ENCODE measurements around the gene UBL4A. TPM values are rescaled to one million over a fixed set of nuclear protein-coding genes. Genes with fewer than 3 reads are reported as not detected.

The UBL4A gene
- polyA plus RNA-seq, 1 donor (not counting 4 experiments of a cell fraction or from before 2014, with no cell fraction given): 15.2 TPM

DNA sequence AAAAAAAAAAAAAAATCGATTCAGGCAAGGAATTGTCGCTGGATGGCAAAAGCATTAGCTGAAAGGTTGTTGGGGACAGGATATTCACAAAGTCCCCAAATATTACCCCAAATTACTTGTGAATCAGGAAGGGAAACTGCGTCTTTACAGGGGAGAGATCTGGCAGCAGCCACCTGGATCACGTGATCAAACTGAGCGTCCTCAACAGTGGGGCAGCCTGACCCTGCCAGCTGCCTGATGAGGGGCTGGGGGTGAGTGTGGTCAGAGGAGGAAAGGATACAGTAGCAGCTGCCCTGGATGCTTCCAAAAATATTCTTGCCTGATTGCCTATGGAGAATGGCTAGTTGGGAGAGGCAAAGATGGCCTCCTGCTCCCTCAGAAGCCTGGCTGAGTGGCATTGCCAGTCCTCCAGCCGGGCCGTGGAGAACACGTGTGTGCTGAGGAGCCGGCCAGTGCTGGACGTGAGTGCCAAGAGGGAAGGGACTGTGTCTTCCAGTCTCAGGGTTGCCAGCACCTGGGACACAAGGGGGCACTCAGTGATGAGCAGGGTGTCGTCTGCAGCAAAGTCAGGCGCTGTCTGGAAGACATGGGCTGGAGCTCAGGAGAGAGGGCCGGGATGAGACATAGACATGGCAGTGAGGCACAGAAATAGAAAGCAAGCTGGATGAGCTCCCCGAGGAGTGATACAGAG, 4.4 kb downstream of the UBL4A start:
- dilution Hi-C loops (cut with MboI; ENCODE audit: extremely low pct_ligation_motif_present, low sequenced_read_pairs): no loop called here
- TF ChIP-seq, protein P1, sequence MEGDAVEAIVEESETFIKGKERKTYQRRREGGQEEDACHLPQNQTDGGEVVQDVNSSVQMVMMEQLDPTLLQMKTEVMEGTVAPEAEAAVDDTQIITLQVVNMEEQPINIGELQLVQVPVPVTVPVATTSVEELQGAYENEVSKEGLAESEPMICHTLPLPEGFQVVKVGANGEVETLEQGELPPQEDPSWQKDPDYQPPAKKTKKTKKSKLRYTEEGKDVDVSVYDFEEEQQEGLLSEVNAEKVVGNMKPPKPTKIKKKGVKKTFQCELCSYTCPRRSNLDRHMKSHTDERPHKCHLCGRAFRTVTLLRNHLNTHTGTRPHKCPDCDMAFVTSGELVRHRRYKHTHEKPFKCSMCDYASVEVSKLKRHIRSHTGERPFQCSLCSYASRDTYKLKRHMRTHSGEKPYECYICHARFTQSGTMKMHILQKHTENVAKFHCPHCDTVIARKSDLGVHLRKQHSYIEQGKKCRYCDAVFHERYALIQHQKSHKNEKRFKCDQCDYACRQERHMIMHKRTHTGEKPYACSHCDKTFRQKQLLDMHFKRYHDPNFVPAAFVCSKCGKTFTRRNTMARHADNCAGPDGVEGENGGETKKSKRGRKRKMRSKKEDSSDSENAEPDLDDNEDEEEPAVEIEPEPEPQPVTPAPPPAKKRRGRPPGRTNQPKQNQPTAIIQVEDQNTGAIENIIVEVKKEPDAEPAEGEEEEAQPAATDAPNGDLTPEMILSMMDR (optimal IDR thresholded peaks at IDR 0.05 in 1 of 3, IDR thresholded peaks at IDR 0.05 in 1 of 3, conservative IDR thresholded peaks at IDR 0.05 in 1 of 3; ENCODE audit: extremely low read depth in 1 of 3, insufficient read depth in 2 of 3, low read length in 3 of 3): no peak
- no peak for TF ChIP-seq EZH2 (IDR thresholded peaks at IDR 0.05; ENCODE audit: low read length)
- peaks cover 3 to 8% of the 10 kb centered on the region in 2 experiments for H3K36me3 ChIP-seq (ENCODE audit: control insufficient read depth in 2 of 2, extremely low read depth in 1 of 2, insufficient read depth in 2 of 2, low read length in 2 of 2)
- no peaks in the 10 kb centered on the region for H3K9me1 ChIP-seq (ENCODE audit: control insufficient read depth, extremely low read depth, insufficient read depth, low read length)
- no peak overlapping the region for H3K4me3 ChIP-seq (ENCODE audit: control insufficient read depth in 2 of 3, extremely low read depth in 1 of 3, insufficient read depth in 2 of 3, low read depth in 1 of 3, low read length in 3 of 3)
- no peak overlapping the region for H3K27ac ChIP-seq (ENCODE audit: control insufficient read depth, insufficient read depth, low read length)
- H3K4me1 ChIP-seq (ENCODE audit: control insufficient read depth, extremely low read depth, insufficient read depth, low read length): peaks cover 6% of the 10 kb centered on the region
- H3K9ac ChIP-seq (ENCODE audit: control insufficient read depth, extremely low read depth, insufficient read depth, low read length): no peak overlapping the region
- FAIRE-seq (no peak), DNase-seq (ENCODE audit: low read depth, low spot score) (no peak)
- H3K9me3 ChIP-seq (ENCODE audit: control insufficient read depth, low read depth, low read length): no peaks in the 10 kb centered on the region
- peaks cover 8% of the 10 kb centered on the region for H3K79me2 ChIP-seq (ENCODE audit: control insufficient read depth, insufficient read depth, low read length)
- no peaks in the 10 kb centered on the region for H4K20me1 ChIP-seq (ENCODE audit: control insufficient read depth, extremely low read depth, insufficient read depth, low read length)
- H2AFZ ChIP-seq (ENCODE audit: control insufficient read depth, low read length): no peak overlapping the region
- H3K27me3 ChIP-seq (ENCODE audit: control insufficient read depth, extremely low read depth, insufficient read depth, low read length): no peaks in the 10 kb centered on the region
- H3K4me2 ChIP-seq (ENCODE audit: control insufficient read depth, extremely low read depth, insufficient read depth, low read depth, low read length): no peak overlapping the region

DNA sequence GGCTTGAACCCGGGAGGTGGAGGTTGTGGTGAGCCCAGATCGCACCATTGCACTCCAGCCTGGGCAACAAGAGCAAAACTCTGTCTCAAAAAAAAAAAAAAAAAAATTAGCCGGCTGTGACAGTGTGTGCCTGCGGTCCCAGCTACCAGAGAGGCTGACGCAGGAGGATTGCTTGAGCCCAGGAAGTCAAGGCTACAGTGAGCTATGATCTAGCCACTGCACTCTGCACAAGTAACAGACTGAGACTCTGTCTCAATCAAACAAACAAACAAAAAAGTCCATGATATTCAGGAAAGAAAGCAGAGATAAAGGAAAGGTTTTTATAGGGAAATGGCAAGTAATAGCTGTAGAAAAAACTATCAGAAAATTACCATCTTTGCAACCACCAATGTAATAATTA, 5.2 kb downstream of the UBL4A start:
- H3K4me1 ChIP-seq (ENCODE audit: control insufficient read depth, extremely low read depth, insufficient read depth, low read length): peaks cover 6% of the 10 kb centered on the region
- dilution Hi-C loops (cut with MboI; ENCODE audit: extremely low pct_ligation_motif_present, low sequenced_read_pairs): no loop called here
- no peaks in the 10 kb centered on the region for H4K20me1 ChIP-seq (ENCODE audit: control insufficient read depth, extremely low read depth, insufficient read depth, low read length)
- no peaks in the 10 kb centered on the region for H3K9me1 ChIP-seq (ENCODE audit: control insufficient read depth, extremely low read depth, insufficient read depth, low read length)
- no peak overlapping the region for H2AFZ ChIP-seq (ENCODE audit: control insufficient read depth, low read length)
- DNase-seq (ENCODE audit: low read depth, low spot score) (no peak), FAIRE-seq (no peak)
- H3K4me3 ChIP-seq (ENCODE audit: control insufficient read depth in 2 of 3, extremely low read depth in 1 of 3, insufficient read depth in 2 of 3, low read depth in 1 of 3, low read length in 3 of 3): no peak overlapping the region
- TF ChIP-seq, protein P1 (optimal IDR thresholded peaks at IDR 0.05 in 1 of 3, IDR thresholded peaks at IDR 0.05 in 1 of 3, conservative IDR thresholded peaks at IDR 0.05 in 1 of 3; ENCODE audit: extremely low read depth in 1 of 3, insufficient read depth in 2 of 3, low read length in 3 of 3): no peak
- TF ChIP-seq EZH2 (IDR thresholded peaks at IDR 0.05; ENCODE audit: low read length): no peak
- no peak overlapping the region for H3K9ac ChIP-seq (ENCODE audit: control insufficient read depth, extremely low read depth, insufficient read depth, low read length)
- H3K36me3 ChIP-seq (ENCODE audit: control insufficient read depth in 2 of 2, extremely low read depth in 1 of 2, insufficient read depth in 2 of 2, low read length in 2 of 2): peaks cover 3 to 8% of the 10 kb centered on the region in 2 experiments
- no peak overlapping the region for H3K4me2 ChIP-seq (ENCODE audit: control insufficient read depth, extremely low read depth, insufficient read depth, low read depth, low read length)
- H3K79me2 ChIP-seq (ENCODE audit: control insufficient read depth, insufficient read depth, low read length): peaks cover 8% of the 10 kb centered on the region
- no peaks in the 10 kb centered on the region for H3K27me3 ChIP-seq (ENCODE audit: control insufficient read depth, extremely low read depth, insufficient read depth, low read length)
- no peaks in the 10 kb centered on the region for H3K9me3 ChIP-seq (ENCODE audit: control insufficient read depth, low read depth, low read length)
- no peak overlapping the region for H3K27ac ChIP-seq (ENCODE audit: control insufficient read depth, insufficient read depth, low read length)

Measured in keratinocyte (primary cell).